Eye (tissue), 1 donor: Measurements from ENCODE around the gene SPRED1.

ENCODE experiments used
- DNase-seq: peaks from one replicate; pipeline ENCODE4 v3.0.0-alpha.2; 2015

SPRED1 gene

DNA sequence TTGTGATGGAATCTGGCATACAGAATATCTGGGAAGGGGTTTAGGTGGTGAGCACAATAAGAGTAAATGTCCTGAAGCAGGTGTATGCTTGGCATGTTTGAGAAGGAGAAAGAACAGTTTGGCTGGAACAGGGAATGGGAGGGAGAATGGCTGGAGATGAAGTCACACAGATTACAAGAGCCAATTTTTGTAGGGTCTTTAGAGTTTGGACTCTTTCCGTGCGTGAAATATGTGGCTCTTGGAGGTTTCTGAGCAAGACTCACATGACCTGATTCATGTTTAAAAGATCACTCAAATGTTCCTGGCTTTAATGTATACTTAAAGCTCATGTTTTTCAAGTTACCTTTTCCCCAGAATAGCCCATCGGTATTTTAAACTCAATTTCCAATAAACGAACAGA lies 32.8 kb downstream of the SPRED1 start:
- no peak for DNase-seq

DNA sequence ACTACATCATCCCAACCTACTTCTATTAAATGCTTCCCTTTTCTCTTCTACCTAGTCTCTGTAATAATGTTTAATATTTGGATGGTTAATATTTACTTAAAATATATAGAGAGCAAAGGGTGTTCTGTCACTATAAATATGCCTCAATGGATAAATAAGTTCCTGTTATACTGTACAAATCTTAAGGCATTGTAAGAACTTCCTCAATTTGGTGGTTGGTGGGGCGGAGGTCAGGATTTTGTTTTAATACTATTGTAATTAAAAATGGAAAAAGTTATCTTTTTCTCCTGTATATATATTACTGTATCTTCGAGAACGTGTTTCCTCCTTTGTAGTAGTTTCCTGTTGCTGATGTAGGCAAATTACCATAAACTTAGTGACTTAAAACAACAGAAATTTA lies 41.5 kb downstream of the SPRED1 start:
- DNase-seq = no peak

DNA sequence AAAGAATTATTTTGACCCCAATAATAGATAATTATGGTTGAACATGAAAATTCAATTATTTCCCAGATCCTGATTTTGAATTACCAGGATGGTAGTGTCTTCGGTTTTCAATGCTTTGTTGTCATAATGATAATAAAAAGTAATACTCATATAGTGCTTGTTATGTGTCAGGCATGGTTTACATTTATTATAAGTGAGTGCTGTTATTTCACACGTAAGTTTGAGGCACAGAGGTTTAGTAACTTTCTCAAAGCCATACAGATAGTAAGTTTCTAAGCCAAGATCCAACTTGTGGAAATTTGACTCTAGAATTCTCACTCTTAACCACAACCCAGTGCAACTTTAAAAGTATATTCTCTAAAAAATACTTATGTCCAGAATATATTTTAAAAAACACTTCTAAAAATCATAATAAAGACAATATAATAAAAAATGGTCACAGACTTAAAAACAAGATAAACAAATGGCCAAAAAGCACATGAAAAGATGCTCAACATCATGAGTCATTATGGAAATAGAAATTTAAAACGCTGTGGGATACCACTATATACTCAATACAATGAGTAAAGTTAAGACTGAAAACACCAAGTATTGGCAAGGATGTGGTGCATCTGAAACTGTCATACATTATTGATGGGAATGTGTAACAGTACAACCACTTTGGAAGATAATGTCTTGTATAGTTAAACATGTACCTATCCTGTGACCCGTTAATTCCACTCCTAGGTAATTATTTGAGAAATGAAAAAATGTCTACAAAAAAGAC lies 45.2 kb downstream of the SPRED1 start:
- no peak for DNase-seq

DNA sequence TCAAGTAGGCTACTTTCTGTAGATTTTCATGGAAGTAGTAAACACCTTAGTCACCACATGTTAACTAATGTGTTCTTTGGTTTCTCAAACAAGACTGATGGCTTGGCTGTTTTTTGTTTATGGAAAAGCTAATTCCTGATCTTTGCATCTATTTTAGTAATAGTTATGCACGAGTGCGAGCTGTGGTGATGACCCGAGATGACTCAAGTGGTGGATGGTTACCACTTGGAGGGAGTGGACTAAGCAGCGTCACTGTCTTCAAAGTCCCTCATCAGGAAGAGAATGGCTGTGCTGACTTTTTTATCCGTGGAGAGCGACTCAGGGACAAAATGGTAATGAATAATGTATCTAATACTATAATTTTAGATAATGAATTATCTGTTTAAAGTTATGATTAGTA lies 46.6 kb downstream of the SPRED1 start:
- no peak for DNase-seq

DNA sequence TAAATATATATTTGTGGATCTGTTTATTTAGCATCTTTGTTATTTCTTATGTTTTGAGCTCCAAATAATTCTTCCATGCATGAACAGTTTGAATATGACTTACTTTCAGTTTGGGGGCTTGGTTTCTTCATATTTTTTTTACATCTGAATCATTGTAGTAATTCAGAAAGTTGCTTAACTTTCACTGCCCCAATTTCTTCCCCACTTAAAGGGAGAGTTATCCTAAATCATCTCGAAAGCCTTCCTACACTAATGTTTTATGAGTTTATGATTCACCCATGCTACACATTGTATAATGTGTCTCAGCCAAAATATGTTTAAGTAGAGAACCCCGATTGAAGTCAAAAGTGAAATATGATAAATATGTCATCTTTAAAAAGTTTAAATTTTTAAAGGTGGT lies 47.8 kb downstream of the SPRED1 start:
- DNase-seq = no peak

DNA sequence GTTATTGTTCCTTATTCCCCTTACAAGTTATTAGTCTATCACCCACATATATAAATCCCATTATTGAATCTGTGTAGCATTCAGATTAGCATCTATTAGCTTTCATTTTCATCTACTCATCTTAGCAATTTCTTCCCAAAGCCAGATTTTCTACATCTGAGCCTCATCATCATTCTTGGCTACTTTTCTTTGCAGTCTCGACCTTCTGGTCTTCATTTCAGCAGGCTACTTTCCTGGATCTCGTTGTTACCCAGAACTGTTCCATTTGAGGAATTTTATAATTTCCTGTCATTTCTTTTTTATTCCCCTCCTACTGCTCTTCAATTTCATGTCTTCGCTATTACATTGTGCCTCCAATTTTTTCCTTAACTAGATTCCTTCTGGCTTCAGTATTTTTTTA lies 51.8 kb downstream of the SPRED1 start:
- no peak for DNase-seq

DNA sequence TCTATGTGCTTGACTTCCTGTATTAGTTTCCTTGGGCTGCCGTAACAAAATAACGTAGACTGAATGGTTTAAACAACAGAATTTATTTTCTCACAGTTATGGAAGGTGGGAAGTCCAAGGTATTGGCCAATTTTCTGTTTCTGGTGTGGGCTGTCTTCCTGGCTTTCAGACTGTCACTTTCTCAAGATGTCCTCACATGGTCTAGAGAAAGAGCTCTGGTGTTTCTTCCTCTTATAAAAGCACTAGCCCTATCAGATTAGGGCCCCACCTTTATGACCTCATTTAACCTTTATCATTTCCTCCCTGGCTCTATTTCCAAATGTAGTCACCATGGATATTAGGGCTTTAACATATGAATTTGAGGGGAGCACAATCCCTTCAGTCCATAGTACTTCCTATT lies 54.6 kb downstream of the SPRED1 start:
- DNase-seq = no peak

DNA sequence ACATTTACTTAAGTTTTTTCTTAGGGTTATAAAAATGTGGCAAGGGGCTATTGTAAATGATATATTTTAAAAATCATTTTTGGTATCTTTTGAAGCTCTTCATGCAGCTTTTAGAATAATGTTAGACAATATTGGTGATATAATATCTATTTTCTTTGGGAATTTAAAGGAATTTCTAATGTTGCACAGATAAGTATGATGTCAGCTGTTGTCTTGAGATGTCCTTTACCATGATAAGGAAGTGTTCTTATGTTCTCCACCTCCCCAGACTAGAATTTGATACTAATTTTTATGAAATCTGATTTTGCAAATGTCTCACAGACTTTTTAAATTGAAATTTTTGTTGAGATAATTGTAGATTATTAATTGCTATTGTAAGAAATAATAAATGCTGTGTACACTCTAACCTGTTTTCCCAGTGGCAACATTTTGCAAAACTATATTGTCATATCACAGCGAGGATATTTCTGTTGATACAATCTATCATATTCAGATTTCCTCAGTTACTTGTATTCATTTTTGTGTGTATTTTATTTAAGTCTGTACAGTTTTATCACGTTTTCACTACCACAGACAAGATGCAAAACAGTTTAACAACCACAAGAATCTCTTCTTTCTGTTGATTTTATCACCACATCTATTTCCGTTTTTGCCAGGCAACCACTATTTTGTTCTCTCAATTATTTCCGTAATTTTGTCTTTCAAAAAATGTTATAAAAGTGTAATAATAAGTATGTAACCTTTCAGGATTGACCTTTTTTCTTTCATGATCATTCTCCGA lies 55.4 kb downstream of the SPRED1 start:
- no peak for DNase-seq

DNA sequence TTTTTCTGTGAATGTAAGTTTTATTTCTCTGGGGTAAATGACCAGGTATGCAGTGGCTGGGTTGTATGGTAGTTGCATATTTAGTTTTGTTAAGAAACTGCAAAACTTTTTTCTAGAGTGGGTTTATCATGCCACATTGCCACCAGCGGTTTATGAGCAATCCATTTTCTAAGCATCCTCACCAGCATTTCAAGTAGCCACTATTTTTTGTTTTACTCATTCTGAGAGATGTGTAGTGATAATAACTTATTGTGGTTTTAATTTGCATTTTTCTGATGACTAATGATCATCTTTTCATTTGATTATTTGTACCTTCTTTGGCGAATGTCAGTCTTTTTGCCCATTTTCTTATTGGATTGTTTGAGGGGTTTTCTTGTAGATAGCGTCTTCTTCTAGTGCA lies 56.2 kb downstream of the SPRED1 start:
- no peak for DNase-seq

DNA sequence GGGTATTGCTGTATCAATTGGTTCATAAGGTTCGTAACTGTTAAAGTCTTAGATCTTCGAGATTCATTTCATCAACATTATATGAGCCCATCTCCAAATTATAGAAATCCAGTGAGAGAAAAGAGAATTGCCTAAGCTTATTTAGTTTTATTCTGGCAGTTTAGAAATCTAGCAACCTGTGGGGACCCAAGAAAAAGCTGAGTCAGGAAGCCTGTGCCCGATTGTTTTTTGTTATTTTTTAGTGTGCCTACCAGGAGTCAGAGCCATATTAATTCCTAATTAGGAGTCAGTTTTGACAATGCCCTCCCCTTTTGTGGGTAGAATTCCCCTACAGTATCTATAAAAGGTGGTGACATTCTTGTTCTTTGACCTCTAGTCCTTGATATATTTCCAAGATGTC lies 59.6 kb downstream of the SPRED1 start:
- DNase-seq = no peak

DNA sequence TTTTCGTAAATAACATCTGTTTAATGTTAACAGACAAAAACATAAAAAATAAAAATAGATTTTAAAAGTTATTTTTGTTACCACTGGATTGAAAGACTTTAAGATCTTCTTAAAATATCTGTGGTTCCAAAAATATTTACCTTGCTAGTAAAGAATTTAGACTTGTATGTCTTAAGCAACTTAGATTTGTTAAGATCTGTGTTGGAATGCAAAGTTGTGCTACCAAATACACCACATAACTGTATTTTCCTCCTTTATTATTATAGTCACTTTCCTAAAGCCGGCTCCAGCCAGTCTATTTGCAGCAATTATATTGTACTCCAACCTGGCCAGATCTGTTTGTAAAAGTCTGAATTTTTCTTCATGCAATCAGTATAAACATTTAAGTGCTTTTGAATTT lies 63.7 kb downstream of the SPRED1 start:
- no peak for DNase-seq

DNA sequence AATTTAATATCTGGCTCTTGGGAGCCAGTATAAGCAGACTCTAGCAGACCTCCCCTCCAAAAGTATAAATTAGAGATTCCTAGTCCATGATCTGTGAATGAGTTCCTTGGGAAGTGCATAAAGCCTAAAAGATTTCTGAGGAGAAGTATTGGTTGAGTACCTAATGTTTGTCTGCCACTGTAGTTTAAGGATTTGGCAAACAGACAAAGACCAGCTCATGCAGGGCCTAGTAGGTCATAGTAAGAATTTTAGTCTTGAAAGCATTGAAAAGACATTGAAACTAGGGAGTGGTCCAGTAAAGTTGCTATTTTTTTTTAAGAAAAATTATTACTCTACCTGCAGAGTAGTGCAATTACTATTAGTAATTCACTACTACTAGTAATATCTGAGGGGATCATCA lies 67.5 kb downstream of the SPRED1 start:
- DNase-seq = no peak

DNA sequence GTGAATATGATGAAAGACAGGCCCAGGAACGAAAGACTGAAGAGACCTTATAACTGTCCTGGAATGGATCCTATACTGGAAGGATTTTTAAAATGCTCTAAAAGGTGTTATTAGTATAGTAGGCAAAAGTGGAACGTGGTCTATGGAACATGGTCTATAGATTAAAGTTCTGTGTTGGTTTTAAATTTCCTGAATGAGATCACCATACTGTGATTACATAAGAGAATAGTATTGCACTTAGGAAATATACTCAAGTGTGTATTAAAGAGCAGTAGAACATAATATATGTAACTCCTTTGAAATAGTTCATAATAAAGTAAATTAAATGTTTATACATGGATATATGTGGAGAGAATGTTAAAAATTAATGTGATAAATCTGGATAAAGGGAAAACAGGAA lies 68.2 kb downstream of the SPRED1 start:
- DNase-seq = no peak

DNA sequence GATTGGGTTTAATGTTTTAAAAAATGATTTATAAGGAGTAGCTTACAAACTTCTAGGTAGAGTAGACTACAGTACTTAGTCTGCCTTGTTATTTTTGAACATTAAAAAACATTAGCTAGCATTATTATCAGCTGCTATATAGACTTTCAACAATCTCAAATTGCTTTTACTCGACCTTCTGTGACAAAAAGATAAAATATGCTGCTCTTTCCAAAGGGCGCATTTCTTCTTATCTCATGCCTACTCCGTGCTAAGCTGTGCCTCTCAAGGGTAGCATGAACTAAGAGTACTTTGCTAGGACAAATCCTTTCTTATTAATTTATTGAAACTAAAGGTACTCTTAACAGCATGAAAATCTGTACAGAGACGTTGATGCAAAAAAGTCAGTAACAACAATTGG lies 71.3 kb downstream of the SPRED1 start:
- no peak for DNase-seq

DNA sequence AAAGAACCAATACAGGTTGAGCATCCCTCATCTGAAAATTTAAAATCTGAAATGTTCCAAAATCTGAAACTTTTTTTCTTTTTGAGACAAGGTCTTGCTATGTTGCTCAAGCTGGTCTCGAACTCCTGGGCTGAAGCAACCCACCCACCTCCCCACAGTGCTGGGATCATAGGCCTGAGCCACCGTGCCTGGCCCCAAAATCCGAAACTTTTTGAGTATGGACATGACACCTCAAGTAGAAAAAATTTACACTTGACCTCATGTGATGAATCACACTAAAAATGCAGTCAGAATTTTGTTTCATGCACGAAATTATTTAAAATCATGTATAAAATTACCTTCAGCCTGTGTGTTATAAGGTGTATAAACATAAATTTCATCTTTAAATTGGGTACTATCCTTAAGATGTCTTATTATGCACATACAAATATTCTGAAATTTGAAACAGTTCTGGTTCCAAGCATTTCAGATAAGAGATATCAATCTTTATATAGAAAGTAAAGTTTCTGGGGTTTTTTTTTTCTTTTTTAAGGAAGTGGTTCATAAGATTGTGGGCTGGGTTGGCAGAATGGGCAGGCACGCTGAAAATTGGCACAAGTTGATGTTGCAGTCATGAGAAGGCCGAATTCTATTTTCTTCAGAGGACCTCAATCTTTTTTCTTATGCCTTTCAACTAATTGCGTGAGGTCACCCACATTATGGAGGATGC lies 72.5 kb downstream of the SPRED1 start:
- DNase-seq = no peak

DNA sequence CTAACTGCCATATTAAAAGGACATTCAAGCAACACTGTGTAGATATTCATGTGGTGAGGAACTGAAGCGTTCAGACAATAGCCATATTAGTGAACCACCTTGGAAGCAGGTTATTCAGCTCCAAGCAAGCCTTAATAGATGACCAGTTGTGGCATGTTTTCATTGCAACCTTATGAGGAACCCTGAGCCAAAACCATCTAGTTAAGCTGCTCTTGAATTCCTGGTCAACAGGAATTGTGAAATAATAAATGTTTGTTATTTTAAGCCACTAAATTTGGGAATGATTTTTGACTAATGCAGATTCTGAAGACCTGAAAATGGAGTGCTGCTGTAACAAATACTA lies 73.0 kb downstream of the SPRED1 start:
- no peak for DNase-seq

DNA sequence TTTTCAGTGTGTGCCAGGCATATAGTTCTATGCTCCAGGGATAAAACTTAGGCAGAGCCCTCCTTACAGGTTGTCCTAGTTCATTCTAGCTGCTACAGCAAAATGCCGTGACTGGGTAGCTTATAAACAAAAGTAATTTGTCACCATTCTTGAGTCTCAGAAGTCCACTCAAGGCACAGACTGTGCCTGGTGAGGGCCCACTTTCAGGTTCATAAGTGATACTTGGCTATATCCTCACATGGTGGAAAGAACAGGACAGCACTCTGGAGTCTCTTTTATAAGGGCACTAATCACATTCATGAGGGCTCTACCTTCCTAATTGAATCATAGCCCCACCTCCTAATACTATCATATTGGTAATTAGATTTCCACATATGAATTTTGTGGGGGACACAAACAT lies 80.1 kb downstream of the SPRED1 start:
- DNase-seq = no peak

DNA sequence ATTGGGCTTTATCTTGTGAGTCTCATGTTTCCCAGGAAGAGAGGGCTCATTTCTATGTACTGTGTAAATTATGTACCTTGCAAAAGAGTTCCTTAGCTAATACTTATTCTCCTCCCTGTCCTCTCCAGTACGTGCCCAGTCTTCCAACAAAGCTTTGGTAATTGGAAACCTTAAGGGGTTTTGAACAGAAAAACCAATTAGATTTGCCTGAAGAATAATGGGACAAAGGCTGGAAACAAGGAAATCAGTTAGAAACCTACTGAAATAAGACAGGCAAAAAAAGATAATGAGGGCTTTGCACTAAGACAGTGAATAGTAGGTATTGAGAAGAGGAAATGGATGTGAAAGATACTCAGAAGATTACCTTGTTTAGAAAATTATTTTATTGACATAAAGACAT lies 82.5 kb downstream of the SPRED1 start:
- DNase-seq = peak; percentile 71

DNA sequence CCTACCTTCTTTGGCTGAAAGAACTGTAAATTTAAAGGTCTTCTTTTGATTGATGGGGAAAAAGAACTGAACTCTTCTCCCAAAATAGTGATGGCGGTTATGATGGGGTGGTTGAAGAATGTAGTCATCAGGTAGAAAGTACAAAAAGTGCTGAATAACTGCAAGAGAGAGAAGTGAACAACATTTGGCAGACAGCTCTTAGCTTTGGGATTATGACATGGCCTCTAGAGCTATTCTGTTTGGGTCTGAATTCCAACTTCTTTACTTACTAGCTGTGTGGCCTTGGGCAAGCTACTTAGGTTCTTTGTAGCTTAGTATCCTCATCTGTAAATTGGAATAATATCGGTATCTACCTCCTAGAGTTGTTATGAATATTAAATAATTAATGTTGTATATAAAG lies 91.7 kb downstream of the SPRED1 start:
- no peak for DNase-seq

DNA sequence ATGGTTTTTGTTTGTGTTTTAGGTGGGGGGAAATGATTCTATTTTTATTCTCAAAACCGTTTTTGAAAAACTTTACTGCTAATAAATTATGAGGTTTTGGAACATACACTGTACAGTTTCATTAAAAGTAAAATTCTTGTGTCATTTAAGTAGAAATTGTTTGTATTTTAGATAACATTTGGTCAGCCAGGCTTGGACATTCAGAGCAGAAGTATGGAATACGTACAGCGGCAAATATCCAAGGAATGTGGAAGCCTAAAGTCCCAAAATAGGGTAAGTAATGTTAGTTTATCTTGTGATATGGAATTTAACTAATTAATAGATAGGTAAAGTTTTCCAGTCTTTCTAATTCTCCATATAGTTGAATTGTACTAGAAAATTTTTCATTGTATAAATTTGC lies 96.6 kb downstream of the SPRED1 start:
- no peak for DNase-seq

DNA sequence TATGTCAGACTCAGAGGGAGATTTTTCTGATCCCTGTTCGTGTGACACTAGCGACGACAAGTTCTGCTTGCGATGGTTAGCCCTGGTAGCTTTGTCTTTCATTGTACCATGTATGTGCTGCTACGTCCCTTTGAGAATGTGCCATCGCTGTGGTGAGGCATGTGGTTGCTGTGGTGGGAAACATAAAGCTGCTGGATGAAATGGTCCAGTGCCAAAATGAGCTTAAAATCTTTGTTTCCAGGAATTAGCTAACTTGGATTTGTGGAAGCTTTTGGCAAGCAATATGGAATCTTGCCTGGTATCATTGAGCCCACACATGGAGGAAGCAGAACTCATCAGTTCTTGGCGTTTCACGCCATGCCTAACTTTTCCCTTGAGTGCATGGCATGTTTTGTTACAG lies 98.8 kb downstream of the SPRED1 start:
- DNase-seq = no peak

DNA sequence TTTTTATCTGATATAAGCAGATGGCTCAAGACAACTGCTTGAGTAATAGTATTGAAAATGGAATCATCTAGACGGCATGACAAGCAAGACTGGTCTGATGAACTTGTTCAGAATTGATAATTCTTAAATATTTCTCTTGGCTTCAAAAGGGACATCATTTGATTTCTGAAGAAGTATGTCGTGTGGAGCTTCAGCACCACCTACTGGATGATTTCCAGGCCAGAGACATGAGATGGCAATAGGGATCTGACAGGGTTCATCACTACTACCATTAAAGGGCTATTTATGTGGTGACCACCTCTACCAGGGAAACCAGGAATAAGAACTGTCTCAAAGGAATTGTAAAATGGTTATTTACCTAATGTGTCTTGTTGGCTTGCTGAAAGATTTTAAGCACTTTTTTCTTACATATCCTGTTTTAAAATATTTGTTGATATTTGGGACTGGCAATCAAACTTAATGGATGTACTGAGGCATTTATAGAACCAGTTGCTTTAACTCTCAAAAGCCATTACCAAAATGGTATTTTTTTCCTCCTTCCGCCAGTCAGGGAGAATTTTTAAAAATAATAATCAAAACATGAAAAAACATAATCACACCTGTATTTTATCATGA lies 101.8 kb downstream of the SPRED1 start:
- peak; percentile 90 for DNase-seq

DNA sequence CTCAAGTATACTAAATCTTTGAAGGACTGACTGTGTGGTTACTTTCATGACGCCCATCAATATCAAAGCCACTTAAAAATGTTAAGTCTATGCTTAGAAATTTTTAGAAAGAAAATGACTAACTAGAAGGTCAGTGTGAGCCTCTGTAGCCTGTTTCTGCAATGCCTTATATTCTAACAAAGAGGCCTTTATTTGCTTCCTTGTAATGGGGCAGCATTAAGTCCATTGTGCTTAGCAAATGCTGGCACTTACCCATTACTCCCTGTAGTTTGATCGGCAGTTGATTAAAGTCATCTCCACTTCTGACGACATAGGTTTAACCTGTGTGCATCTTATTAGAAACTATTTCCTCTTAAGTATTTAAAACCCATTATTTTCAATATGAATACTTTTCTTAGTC lies 109.7 kb downstream of the SPRED1 start:
- DNase-seq = no peak

DNA sequence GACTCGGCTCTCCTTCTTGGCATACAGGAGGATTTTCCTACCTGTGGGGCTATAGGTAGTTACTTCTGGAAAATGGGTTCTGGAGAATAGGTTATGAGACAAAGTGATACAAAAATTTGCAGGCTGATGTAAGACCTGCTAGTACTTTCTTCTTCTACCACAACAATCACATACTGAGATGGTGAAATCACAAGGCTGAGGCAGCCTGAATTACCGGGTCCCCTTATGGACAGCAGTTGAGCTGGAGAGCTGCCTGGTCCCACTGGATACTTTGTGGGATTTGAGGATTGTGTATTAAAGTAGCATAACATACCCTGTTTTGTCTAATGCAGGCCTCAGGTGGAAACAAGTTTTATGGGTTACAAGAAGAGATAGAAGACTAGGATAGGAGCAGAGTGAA lies 114.8 kb downstream of the SPRED1 start:
- no peak for DNase-seq
